HFFc6 (cell line): ENCODE measurements around the gene SVBP. TPM values are rescaled to one million over a fixed set of nuclear protein-coding genes. Genes with fewer than 3 reads are reported as not detected.

Experiments
- DNase-seq: peaks from one replicate; pipeline ENCODE4 v3.0.0-alpha.2; 2018
- H3K27ac Mint-ChIP-seq: 2 replicates; pipeline ENCODE4 v1.8.0; 2020; ENCODE audit warnings: mild to moderate bottlenecking, mixed read lengths
- H3K27me3 Mint-ChIP-seq: 2 replicates; pipeline ENCODE4 v1.8.0; 2021; ENCODE audit warnings: mild to moderate bottlenecking, moderate library complexity, mixed read lengths; ENCODE audit not compliant: insufficient read depth
- H3K36me3 Mint-ChIP-seq: 2 replicates; pipeline ENCODE4 v1.8.0; 2021; ENCODE audit warnings: low read depth, mixed read lengths
- H3K4me1 Mint-ChIP-seq: 2 replicates; pipeline ENCODE4 v1.8.0; 2020; ENCODE audit warnings: low read depth, mixed read lengths
- H3K4me3 Mint-ChIP-seq: 2 replicates; pipeline ENCODE4 v1.8.0; 2020; ENCODE audit warnings: mild to moderate bottlenecking, moderate library complexity, mixed read lengths
- H3K9me3 Mint-ChIP-seq: 2 replicates; pipeline ENCODE4 v1.8.0; 2020; ENCODE audit warnings: mild to moderate bottlenecking, mixed read lengths
- total RNA-seq, 6 experiments: library from RNA; stranded (reverse); fragmentation: NEBNext Ultra II Directional; extraction: Animal tissue kit (Norgen Biotek cat#: 25700); gene quantifications; 2 replicates in 1 of 6; 3 replicates in 5 of 6; pipeline ENCODE4 v1.2.3, GENCODE V29; 2021
- TF ChIP-seq, protein P1 (sequence below): fragments of 200-600 bp; sonication (generic); IDR thresholded peaks from 2 replicates; pipeline ENCODE4 v1.5.0; 2021; ENCODE audit warnings: antibody characterized with exemption, mild to moderate bottlenecking

The SVBP gene
- total RNA-seq, 6 experiments from 2014 or later = 9.6 to 17.8 (median 14.7) TPM

DNA sequence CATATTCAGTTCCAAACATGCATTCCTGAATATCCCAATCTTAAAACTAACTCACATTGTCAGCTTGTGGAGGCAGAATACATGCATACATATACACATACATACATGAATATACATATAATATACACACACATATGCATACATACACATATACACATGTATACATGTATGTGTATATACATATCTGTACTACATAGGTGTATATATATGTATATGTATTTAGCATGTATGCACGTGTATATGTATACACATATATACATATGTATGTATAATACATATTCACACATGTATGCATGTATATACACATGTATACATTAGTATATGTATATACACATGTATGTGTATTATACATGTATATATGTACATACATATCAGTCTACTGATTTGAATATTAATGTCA, 28.0 kb upstream of the SVBP start:
- DNase-seq = no peak
- Mint-ChIP-seq H3K4me3 (no peak overlapping the region), H3K9me3 (no peaks in the 10 kb centered on the region), H3K4me1 (peaks cover 53% of the 10 kb centered on the region), H3K36me3 (peaks cover 20% of the 10 kb centered on the region), H3K27me3 (no peaks in the 10 kb centered on the region), H3K27ac (peak overlapping the region; percentile 47; the same call in 1 of the 2 replicates)
- TF ChIP-seq, protein P1, sequence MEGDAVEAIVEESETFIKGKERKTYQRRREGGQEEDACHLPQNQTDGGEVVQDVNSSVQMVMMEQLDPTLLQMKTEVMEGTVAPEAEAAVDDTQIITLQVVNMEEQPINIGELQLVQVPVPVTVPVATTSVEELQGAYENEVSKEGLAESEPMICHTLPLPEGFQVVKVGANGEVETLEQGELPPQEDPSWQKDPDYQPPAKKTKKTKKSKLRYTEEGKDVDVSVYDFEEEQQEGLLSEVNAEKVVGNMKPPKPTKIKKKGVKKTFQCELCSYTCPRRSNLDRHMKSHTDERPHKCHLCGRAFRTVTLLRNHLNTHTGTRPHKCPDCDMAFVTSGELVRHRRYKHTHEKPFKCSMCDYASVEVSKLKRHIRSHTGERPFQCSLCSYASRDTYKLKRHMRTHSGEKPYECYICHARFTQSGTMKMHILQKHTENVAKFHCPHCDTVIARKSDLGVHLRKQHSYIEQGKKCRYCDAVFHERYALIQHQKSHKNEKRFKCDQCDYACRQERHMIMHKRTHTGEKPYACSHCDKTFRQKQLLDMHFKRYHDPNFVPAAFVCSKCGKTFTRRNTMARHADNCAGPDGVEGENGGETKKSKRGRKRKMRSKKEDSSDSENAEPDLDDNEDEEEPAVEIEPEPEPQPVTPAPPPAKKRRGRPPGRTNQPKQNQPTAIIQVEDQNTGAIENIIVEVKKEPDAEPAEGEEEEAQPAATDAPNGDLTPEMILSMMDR = no peak

DNA sequence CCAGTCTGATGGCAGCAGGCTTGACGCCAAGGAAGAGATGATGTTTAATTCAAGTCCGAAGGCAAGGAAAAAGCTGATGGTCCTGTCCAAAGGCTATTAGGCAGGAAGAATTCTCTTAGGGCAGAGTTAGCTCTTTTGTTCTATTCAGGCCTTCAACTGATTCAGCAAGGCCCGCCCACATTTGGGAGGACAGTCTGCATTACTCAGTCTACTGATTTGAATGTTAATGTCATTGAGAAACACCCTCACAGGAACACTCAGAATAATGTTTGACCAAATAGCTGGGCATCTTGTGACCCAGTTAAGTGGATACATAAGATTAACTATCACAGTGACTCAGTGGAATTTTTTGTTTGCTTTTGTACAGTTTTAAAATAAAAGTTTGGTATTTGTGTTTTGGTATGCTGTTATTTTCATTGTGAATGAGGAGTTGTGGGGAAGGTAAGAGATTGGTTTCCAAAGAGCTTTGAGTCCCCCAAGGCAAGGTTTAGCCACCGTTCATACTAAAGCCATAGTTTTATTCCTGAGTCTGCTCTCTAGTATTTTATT, 27.5 kb upstream of the SVBP start:
- peak; percentile 63 for DNase-seq
- Mint-ChIP-seq H3K4me1 (peaks cover 51% of the 10 kb centered on the region), H3K27me3 (no peaks in the 10 kb centered on the region), H3K9me3 (no peaks in the 10 kb centered on the region), H3K27ac (peak overlapping the region; percentile 47), H3K4me3 (no peak overlapping the region), H3K36me3 (peaks cover 15% of the 10 kb centered on the region)
- TF ChIP-seq, protein P1 = no peak

DNA sequence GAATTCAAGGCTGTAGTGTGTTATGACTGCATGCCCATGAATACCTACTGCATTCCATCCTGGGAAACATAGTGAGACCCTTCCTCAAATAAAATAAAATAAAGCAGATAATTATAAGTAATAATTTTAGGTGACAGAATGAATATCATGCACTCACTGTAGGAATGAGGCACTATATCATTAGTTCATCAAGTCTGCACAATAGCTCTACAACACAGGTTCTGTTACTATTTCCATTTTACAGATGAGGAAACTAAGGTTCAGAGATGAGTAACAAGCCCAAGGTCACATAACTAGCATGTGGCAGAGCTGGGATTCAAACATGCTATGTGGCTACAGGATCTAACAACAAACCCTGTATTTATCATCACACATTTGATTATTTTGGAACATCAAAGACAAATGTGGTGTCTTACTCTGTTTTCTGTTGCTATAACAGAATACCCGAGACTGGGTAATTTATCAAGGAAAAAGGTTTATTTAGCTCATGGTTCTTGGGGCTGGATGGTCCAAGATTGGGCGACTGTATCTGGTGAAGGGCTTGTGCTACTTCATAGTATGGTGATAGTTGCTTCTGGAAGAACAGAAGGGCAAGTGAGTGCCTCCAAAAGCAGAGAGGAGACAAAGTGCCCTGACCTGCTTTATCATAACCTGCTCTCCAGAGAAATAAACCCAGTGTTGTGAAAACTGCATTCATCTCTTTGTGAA, 24.4 kb upstream of the SVBP start:
- no peak overlapping the region for H3K4me3 Mint-ChIP-seq

DNA sequence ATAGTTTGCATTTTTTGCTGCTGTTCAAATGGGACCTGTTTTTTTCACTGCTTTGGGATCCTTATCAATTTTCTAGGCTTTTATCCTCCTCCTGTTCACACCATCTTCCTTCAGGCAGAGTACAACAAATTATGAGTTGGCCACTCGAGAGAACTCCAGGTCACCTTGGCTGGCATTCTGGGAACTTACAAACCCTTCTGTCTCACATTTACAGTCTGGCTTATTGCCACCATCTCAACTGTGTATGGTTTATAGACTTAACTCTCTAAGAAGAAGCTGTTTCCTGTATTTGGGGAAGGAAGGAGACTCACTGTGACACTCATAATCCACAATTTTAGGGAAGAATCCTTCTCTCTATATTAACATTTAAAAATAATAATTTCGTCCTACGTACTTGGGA, 23.8 kb upstream of the SVBP start:
- H3K36me3 Mint-ChIP-seq = peaks cover 11% of the 10 kb centered on the region; the same call in 1 of the 2 replicates
- no peaks in the 10 kb centered on the region for H3K9me3 Mint-ChIP-seq
- peaks cover 20% of the 10 kb centered on the region for H3K4me1 Mint-ChIP-seq
- H3K4me3 Mint-ChIP-seq = no peak overlapping the region
- TF ChIP-seq, protein P1 = no peak
- no peak for DNase-seq
- H3K27ac Mint-ChIP-seq = no peak overlapping the region
- no peaks in the 10 kb centered on the region for H3K27me3 Mint-ChIP-seq

More for the DNA sequence above, 24.4 kb upstream of the SVBP start:
- peaks cover 23% of the 10 kb centered on the region for H3K4me1 Mint-ChIP-seq
- peaks cover 8% of the 10 kb centered on the region; the same call in 1 of the 2 replicates for H3K36me3 Mint-ChIP-seq
- no peak for DNase-seq
- no peaks in the 10 kb centered on the region for H3K9me3 Mint-ChIP-seq
- TF ChIP-seq, protein P1 = no peak
- no peaks in the 10 kb centered on the region for H3K27me3 Mint-ChIP-seq
- no peak overlapping the region for H3K27ac Mint-ChIP-seq

DNA sequence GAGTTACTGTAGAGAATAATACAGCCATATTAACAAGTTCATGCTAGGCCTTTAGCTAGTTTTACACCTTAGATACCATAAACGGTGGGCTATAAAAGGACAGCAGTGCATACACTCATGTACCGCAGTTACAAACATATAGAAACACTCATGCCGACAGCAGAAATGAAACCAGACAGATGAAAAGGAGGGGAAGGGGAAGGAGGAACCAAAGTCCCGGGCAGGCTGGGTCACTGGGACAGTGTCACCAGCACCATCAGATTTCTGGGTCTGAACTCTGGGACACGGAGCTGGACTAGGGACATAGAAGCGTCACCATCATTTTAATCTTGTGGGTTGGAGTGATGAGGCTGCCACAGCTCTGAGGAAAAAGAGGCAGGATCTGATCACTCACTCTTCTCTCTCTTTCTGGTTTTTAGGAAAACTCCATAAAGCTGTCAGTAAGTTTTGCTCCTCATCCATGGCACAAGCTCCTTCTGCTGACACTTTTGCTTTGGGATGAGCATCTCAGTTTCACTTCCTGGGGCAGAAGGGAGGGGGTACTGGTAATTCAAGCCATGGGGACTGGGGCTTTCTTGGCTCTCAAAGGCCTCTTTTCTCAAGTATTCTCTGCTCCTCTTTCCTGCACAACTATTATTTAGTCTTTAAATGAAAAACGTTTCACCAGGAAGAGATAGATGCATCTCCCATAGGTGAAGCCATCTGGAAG, 21.4 kb upstream of the SVBP start:
- TF ChIP-seq, protein P1 = no peak
- H3K4me1 Mint-ChIP-seq = peaks cover 6% of the 10 kb centered on the region; the same call in 1 of the 2 replicates

More for the DNA sequence above, 21.4 kb upstream of the SVBP start:
- Mint-ChIP-seq H3K27me3 (no peaks in the 10 kb centered on the region), H3K4me3 (no peak overlapping the region), H3K27ac (no peak overlapping the region), H3K9me3 (no peaks in the 10 kb centered on the region), H3K36me3 (peaks cover 16% of the 10 kb centered on the region; the same call in 1 of the 2 replicates)
- no peak for DNase-seq
